ENCODE measurements around the gene RBM23. TPM values are rescaled to one million over a fixed set of nuclear protein-coding genes. Genes with fewer than 3 reads are reported as not detected.

Gene RBM23
- total and polyA plus RNA-seq, 2 of the 8 experiments (the other 6 are each of a cell fraction or from before 2014, with no cell fraction given), result 41.2 to 43.3 TPM

- ChIA-PET POLR2A (ENCODE audit: partially characterized antibody) (interaction anchor here (1.2 to 7.2 kb wide), 8 partner anchors 11 to 71 kb away, joined by 3 to 54 read pairs (median 14); partner anchors contain the start of genes LRP10 and PRMT5), CTCF (ENCODE audit: partially characterized antibody) (interaction anchor here (0.8 to 56.0 kb wide), 11 partner anchors 12 to 416 kb away, joined by 3 to 1562 read pairs (median 9); partner anchors contain the start of genes LRP10, MMP14, MRPL52 and SLC7A7)
- FAIRE-seq, result no peak
- no peaks in the 10 kb centered on the region for H3K9me3 ChIP-seq (ENCODE audit: insufficient read depth in 2 of 2, low read depth in 1 of 2, low read length in 1 of 2)
- H4K20me1 ChIP-seq (replicated peaks in 1 of 2; ENCODE audit: control insufficient read depth in 1 of 2, insufficient read depth in 2 of 2, low read length in 2 of 2), result no peaks in the 10 kb centered on the region
- H4K91ac ChIP-seq (replicated peaks; ENCODE audit: insufficient read length, low read length), result no peak overlapping the region
- H2BK12ac ChIP-seq (ENCODE audit: low read depth, low read length), result no peak overlapping the region
- no peak overlapping the region for H2AK5ac ChIP-seq (ENCODE audit: low read depth, low read length)
- peaks cover 14% of the 10 kb centered on the region for H3K23me2 ChIP-seq (ENCODE audit: low read depth, low read length)
- H3K36me3 ChIP-seq (ENCODE audit: control insufficient read depth in 2 of 4, insufficient read depth in 4 of 4, low read length in 3 of 4), result no peaks in the 10 kb centered on the region
- no peak overlapping the region for H3K18ac ChIP-seq (ENCODE audit: extremely low read depth, low read length)
- H4K5ac ChIP-seq (ENCODE audit: insufficient read length, low read depth, low read length), result no peak overlapping the region
- no peak overlapping the region for H3K9ac ChIP-seq (replicated peaks in 1 of 4; ENCODE audit: extremely low read depth in 1 of 4, low read depth in 3 of 4, low read length in 3 of 4)
- no peak overlapping the region for H3K4me3 ChIP-seq (ENCODE audit: extremely low read depth in 1 of 4, insufficient read depth in 2 of 4, low read depth in 3 of 4, low read length in 4 of 4)
- peaks cover 0 to 17% (median 11%) of the 10 kb centered on the region in 4 experiments; a peak in 6 of 7 replicates for H3K27me3 ChIP-seq (replicated peaks in 1 of 4; ENCODE audit: control insufficient read depth in 3 of 4, extremely low read depth in 1 of 4, insufficient read depth in 3 of 4, low read length in 3 of 4)
- no peak overlapping the region for H3K23ac ChIP-seq (ENCODE audit: insufficient read length)
- no peak overlapping the region for H3K56ac ChIP-seq (replicated peaks; ENCODE audit: insufficient read length, low read depth, low read length)
- peaks cover 7 to 21% (median 12%) of the 10 kb centered on the region in 4 experiments for H3K4me1 ChIP-seq (replicated peaks in 1 of 4; ENCODE audit: control insufficient read depth in 3 of 4, insufficient read depth in 4 of 4, low read length in 3 of 4)
- no peak overlapping the region for H2BK120ac ChIP-seq (replicated peaks; ENCODE audit: low read depth, low read length)
- H3K27ac ChIP-seq (ENCODE audit: low read depth, low read length), result no peak overlapping the region
- no peaks in the 10 kb centered on the region for H3K79me2 ChIP-seq (ENCODE audit: control insufficient read depth in 1 of 2, insufficient read depth in 2 of 2, low read length in 2 of 2)
- H3K14ac ChIP-seq (ENCODE audit: insufficient read length), result no peak overlapping the region
- peaks cover 3% of the 10 kb centered on the region; the same call in 1 of the 2 replicates for H3K79me1 ChIP-seq (ENCODE audit: low read depth, low read length)
- no peak overlapping the region for H2BK20ac ChIP-seq (ENCODE audit: low read length)
- no peak overlapping the region for H2AFZ ChIP-seq (ENCODE audit: low read length)
- WGBS, 2 experiments (ENCODE audit: extremely low coverage in 1 of 2, insufficient coverage in 1 of 2, insufficient read length in 1 of 2, insufficient replicate concordance in 2 of 2, low coverage in 1 of 2, low lambda C conversion rate in 2 of 2, missing lambda C conversion rate in 1 of 2), result 87% methylated on average over 11 of the region's 11 CpGs; no CpG with 5 or more reads in 1 of the 2 experiments
- H2BK5ac ChIP-seq (ENCODE audit: low read depth, low read length), result no peak overlapping the region
- H3K4ac ChIP-seq (replicated peaks; ENCODE audit: insufficient read length, low read depth, low read length), result no peak overlapping the region
- no peak overlapping the region; the same call in 1 of the 2 replicates for H4K8ac ChIP-seq (ENCODE audit: extremely low read depth, insufficient read depth, low read length)
- H3K4me2 ChIP-seq (ENCODE audit: insufficient read depth in 1 of 2, low read depth in 2 of 2, low read length in 2 of 2), result no peak overlapping the region; a peak in 1 of 4 replicates
- no peak for DNase-seq (ENCODE audit: low read depth in 1 of 2, low spot score in 2 of 2)
- peak overlapping the region; percentile 74 for H2BK15ac ChIP-seq (ENCODE audit: low read length)
- TF ChIP-seq JUN (IDR thresholded peaks at IDR 0.05; ENCODE audit: low read depth, low read length) (no peak), SIN3A (conservative IDR thresholded peaks at IDR 0.05 in 1 of 2, IDR thresholded peaks at IDR 0.05 in 1 of 2; ENCODE audit: low read depth in 1 of 2, low read length in 2 of 2) (no peak), KDM5A (IDR thresholded peaks at IDR 0.05; ENCODE audit: low read length) (no peak), SRF (IDR thresholded peaks at IDR 0.05; ENCODE audit: low read depth, low read length) (no peak)
These were observed 34.0 kb downstream of the RBM23 start for GRCh38 chr14:22884738-22885523.
